Measurements from ENCODE around the gene DIAPH2.
A peak's percentile ranks its signal among the peaks of the same experiment; 100 is the strongest.

The DIAPH2 gene

DNA sequence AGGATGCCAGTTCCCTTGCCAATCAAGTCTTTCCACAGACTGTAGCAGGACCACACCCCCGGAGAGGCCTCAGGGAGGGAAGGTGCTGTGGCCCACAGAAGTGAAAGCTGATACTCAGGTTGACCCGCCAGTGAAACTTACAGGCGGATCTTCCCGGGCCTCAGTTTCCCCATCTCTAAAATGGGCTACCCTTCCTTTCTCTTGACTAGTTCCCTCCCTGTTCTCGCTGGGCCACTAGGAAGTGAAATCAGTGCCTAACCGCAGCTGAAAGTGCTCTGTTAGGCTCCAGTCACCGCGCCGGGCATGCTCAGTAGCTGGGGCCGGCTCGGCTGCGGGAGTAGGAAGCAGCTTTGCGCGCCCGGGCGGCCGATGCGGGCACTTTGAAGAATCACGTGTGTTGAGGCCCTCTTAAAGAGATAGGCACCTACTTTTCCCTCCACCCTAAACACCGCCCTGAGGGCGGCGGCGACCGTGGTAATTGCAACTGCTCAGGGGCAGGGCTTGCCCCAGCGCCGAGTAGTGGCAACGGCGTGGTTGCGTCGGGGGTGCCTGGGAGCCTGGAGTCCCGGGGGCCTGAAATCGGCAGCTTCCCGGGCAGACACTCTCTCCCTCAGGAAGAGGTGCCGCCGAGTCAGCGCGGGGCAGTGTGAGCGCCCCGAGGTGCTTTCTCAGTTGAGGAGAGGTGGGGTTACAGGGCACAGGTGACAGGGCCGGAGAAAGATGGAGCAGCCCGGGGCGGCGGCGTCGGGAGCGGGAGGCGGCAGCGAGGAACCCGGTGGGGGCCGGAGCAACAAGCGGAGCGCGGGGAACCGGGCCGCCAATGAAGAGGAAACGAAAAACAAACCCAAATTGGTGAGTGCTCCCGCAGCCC, at the start of gene DIAPH2:
DIAPH2 (plus strand) TSS at position 504 of the 871 bp plus-strand sequence.
- peaks cover 13% of the 10 kb centered on the region for H3K4me1 ChIP-seq (ENCODE audit: control insufficient read depth, low read length)
- peaks cover 38% of the 10 kb centered on the region for H3K79me2 ChIP-seq (ENCODE audit: control insufficient read depth, low read length)
- H3K9me2 ChIP-seq (replicated peaks; ENCODE audit: control insufficient read depth, low read length) = no peaks in the 10 kb centered on the region
- H3K36me3 ChIP-seq (ENCODE audit: control insufficient read depth, low read length) = no peaks in the 10 kb centered on the region
- H3K27me3 ChIP-seq (ENCODE audit: control insufficient read depth, low read length) = no peaks in the 10 kb centered on the region
- no peaks in the 10 kb centered on the region for H3K9me3 ChIP-seq (ENCODE audit: control insufficient read depth, insufficient read depth, low read length)
- H4K20me1 ChIP-seq (ENCODE audit: control insufficient read depth, insufficient read depth, low read depth, low read length) = no peaks in the 10 kb centered on the region
- H3K27ac ChIP-seq (ENCODE audit: low read depth, low read length) = peak within 1 kb of the TSS; percentile 35
- peak within 1 kb of the TSS; percentile 83 for H3K4me3 ChIP-seq (ENCODE audit: low read length)
- H3K4me2 ChIP-seq (ENCODE audit: low read length) = peak within 1 kb of the TSS; percentile 71
- TF ChIP-seq CTCF (IDR thresholded peaks at IDR 0.05; ENCODE audit: low read depth, low read length, poor library complexity, severe bottlenecking) (no peak), EZH2phosphoT487 (IDR thresholded peaks at IDR 0.05; ENCODE audit: borderline replicate concordance, low read length) (no peak)
- 0 out of 2 replicates have a peak, but pooled peaks cover 2% of the 10 kb centered on the region for H3F3A ChIP-seq (ENCODE audit: control insufficient read depth, insufficient read depth)

GRCh38 chrX:96650023-96650422, 34.6 kb upstream of the DIAPH2 start:
- no peak for TF ChIP-seq EZH2phosphoT487 (IDR thresholded peaks at IDR 0.05; ENCODE audit: borderline replicate concordance, low read length)
- no peak for TF ChIP-seq CTCF (IDR thresholded peaks at IDR 0.05; ENCODE audit: low read depth, low read length, poor library complexity, severe bottlenecking)
- no peaks in the 10 kb centered on the region for H3K36me3 ChIP-seq (ENCODE audit: control insufficient read depth, low read length)

GRCh38 chrX:96655947-96656623, 28.6 kb upstream of the DIAPH2 start:
- H3K79me2 ChIP-seq (ENCODE audit: control insufficient read depth, low read length) = no peaks in the 10 kb centered on the region
- H3K36me3 ChIP-seq (ENCODE audit: control insufficient read depth, low read length) = no peaks in the 10 kb centered on the region
- H4K20me1 ChIP-seq (ENCODE audit: control insufficient read depth, insufficient read depth, low read depth, low read length) = no peaks in the 10 kb centered on the region
- no peaks in the 10 kb centered on the region for H3K9me3 ChIP-seq (ENCODE audit: control insufficient read depth, insufficient read depth, low read length)
- no peak overlapping the region for H3K27ac ChIP-seq (ENCODE audit: low read depth, low read length)
- H3F3A ChIP-seq (ENCODE audit: control insufficient read depth, insufficient read depth) = no peaks in the 10 kb centered on the region
- no peaks in the 10 kb centered on the region for H3K27me3 ChIP-seq (ENCODE audit: control insufficient read depth, low read length)
- H3K4me1 ChIP-seq (ENCODE audit: control insufficient read depth, low read length) = no peaks in the 10 kb centered on the region
- no peak overlapping the region for H3K4me2 ChIP-seq (ENCODE audit: low read length)
- TF ChIP-seq CTCF (IDR thresholded peaks at IDR 0.05; ENCODE audit: low read depth, low read length, poor library complexity, severe bottlenecking) (no peak), EZH2phosphoT487 (IDR thresholded peaks at IDR 0.05; ENCODE audit: borderline replicate concordance, low read length) (no peak)
- H3K9me2 ChIP-seq (replicated peaks; ENCODE audit: control insufficient read depth, low read length) = no peaks in the 10 kb centered on the region
- no peak overlapping the region for H3K4me3 ChIP-seq (ENCODE audit: low read length)

More at GRCh38 chrX:96650023-96650422, 34.6 kb upstream of the DIAPH2 start:
- Histone ChIP-seq H3K27ac (ENCODE audit: low read depth, low read length) (no peak overlapping the region), H4K20me1 (ENCODE audit: control insufficient read depth, insufficient read depth, low read depth, low read length) (no peaks in the 10 kb centered on the region), H3K9me3 (ENCODE audit: control insufficient read depth, insufficient read depth, low read length) (no peaks in the 10 kb centered on the region), H3F3A (ENCODE audit: control insufficient read depth, insufficient read depth) (no peaks in the 10 kb centered on the region), H3K27me3 (ENCODE audit: control insufficient read depth, low read length) (no peaks in the 10 kb centered on the region), H3K4me2 (ENCODE audit: low read length) (no peak overlapping the region), H3K9me2 (replicated peaks; ENCODE audit: control insufficient read depth, low read length) (no peaks in the 10 kb centered on the region), H3K4me3 (ENCODE audit: low read length) (no peak overlapping the region), H3K4me1 (ENCODE audit: control insufficient read depth, low read length) (no peaks in the 10 kb centered on the region), H3K79me2 (ENCODE audit: control insufficient read depth, low read length) (no peaks in the 10 kb centered on the region)

Measured in DOHH2 (cell line).